CD14-positive monocyte (primary cell): ENCODE measurements around the gene GPR161. TPM values are rescaled to one million over a fixed set of nuclear protein-coding genes. Genes with fewer than 3 reads are reported as not detected.

ENCODE experiments used
- DNase-seq, 3 donors: peaks; one replicate each; pipeline ENCODE4 v3.0.0-alpha.2; 2011 to 2022
- H2AFZ ChIP-seq: 2 replicates; pipeline ENCODE4 v1.6.0; 2012; ENCODE audit warnings: mild to moderate bottlenecking, low read depth, low read length, inconsistent platforms; ENCODE audit not compliant: insufficient read depth, poor library complexity, severe bottlenecking
- H3K27ac ChIP-seq, 2 donors: 1 replicate in 1 of 2; 2 replicates in 1 of 2; pipeline ENCODE4 v1.5.1; 2012 to 2013; ENCODE audit warnings: low read length in 2 of 2, control low read depth in 1 of 2, inconsistent platforms in 1 of 2, low read depth in 1 of 2, mild to moderate bottlenecking in 1 of 2
- H3K27me3 ChIP-seq, 2 donors: one replicate each; pipeline versions ENCODE4 v1.6.0 to v1.6.1; 2011 to 2013; ENCODE audit warnings: low read length in 2 of 2; ENCODE audit not compliant: control insufficient read depth in 2 of 2, insufficient read depth in 2 of 2
- H3K36me3 ChIP-seq, 2 donors: replicated peaks in 1 of 2; 1 replicate in 1 of 2; 2 replicates in 1 of 2; pipeline versions ENCODE4 v1.5.1 to v1.6.1; 2012 to 2013; ENCODE audit warnings: low read length in 2 of 2, control low read depth in 1 of 2, inconsistent platforms in 1 of 2, mild to moderate bottlenecking in 1 of 2; ENCODE audit not compliant: insufficient read depth in 2 of 2, control insufficient read depth in 1 of 2
- H3K4me1 ChIP-seq, 2 donors: 1 replicate in 1 of 2; 2 replicates in 1 of 2; pipeline versions ENCODE4 v1.5.1 to v1.6.1; 2012 to 2013; ENCODE audit warnings: low read length in 2 of 2, control low read depth in 1 of 2, inconsistent platforms in 1 of 2, mild to moderate bottlenecking in 1 of 2, moderate library complexity in 1 of 2; ENCODE audit not compliant: insufficient read depth in 2 of 2, control insufficient read depth in 1 of 2
- H3K4me2 ChIP-seq: replicated peaks from 2 replicates; pipeline ENCODE3; 2012; ENCODE audit warnings: low read length, moderate library complexity, mild to moderate bottlenecking; ENCODE audit not compliant: poor library complexity, severe bottlenecking; ENCODE audit errors: extremely low read depth
- H3K4me3 ChIP-seq, 3 experiments: fragments of 200-600 bp in 1 of 3; sonication (generic) in 1 of 3; replicated peaks in 1 of 3; 1 replicate in 2 of 3; 2 replicates in 1 of 3; pipeline ENCODE4 v1.5.1; 2011 to 2013; ENCODE audit warnings: low read length in 3 of 3, mild to moderate bottlenecking in 3 of 3, control low read depth in 2 of 3, low read depth in 2 of 3, inconsistent platforms in 1 of 3, moderate library complexity in 1 of 3
- H3K79me2 ChIP-seq: 2 replicates; pipeline ENCODE4 v1.6.0; 2012; ENCODE audit warnings: mild to moderate bottlenecking, control low read depth, inconsistent platforms, low read length, moderate library complexity; ENCODE audit not compliant: insufficient read depth
- H3K9ac ChIP-seq: 2 replicates; pipeline ENCODE4 v1.6.0; 2017; ENCODE audit warnings: low read length, mild to moderate bottlenecking; ENCODE audit not compliant: insufficient read depth, poor library complexity, severe bottlenecking
- H3K9me3 ChIP-seq, 2 donors: replicated peaks in 1 of 2; 1 replicate in 1 of 2; 2 replicates in 1 of 2; pipeline versions ENCODE4 v1.5.1 to v1.6.1; 2012 to 2013; ENCODE audit warnings: low read length in 2 of 2, control low read depth in 1 of 2; ENCODE audit not compliant: control insufficient read depth in 1 of 2, insufficient read depth in 1 of 2
- H4K20me1 ChIP-seq: 2 replicates; pipeline ENCODE4 v1.6.0; 2012; ENCODE audit warnings: mild to moderate bottlenecking, low read length, control low read depth, moderate library complexity; ENCODE audit not compliant: insufficient read depth
- H3K27ac Mint-ChIP-seq, 7 donors: one replicate each; pipeline ENCODE4 v1.8.0; 2020; ENCODE audit warnings: mild to moderate bottlenecking in 7 of 7, mixed read lengths in 7 of 7, moderate library complexity in 6 of 7, inconsistent platforms in 2 of 7
- H3K27me3 Mint-ChIP-seq, 3 donors: one replicate each; pipeline ENCODE4 v1.8.0; 2021 to 2022; ENCODE audit warnings: low read depth in 3 of 3, mild to moderate bottlenecking in 3 of 3, mixed read lengths in 3 of 3, moderate library complexity in 3 of 3, inconsistent platforms in 1 of 3
- H3K36me3 Mint-ChIP-seq, 2 donors: one replicate each; pipeline ENCODE4 v1.8.0; 2020; ENCODE audit warnings: mixed read lengths in 2 of 2, inconsistent platforms in 1 of 2, mild to moderate bottlenecking in 1 of 2
- H3K4me1 Mint-ChIP-seq: one replicate; pipeline ENCODE4 v1.8.0; 2020; ENCODE audit warnings: mild to moderate bottlenecking, mixed read lengths
- H3K4me3 Mint-ChIP-seq, 2 donors: one replicate each; pipeline ENCODE4 v1.8.0; 2020; ENCODE audit warnings: mild to moderate bottlenecking in 2 of 2, mixed read lengths in 2 of 2, moderate library complexity in 1 of 2
- H3K9me3 Mint-ChIP-seq, 7 donors: one replicate each; pipeline ENCODE4 v1.8.0; 2020 to 2022; ENCODE audit warnings: mixed read lengths in 7 of 7, mild to moderate bottlenecking in 6 of 7, moderate library complexity in 6 of 7, inconsistent platforms in 2 of 7
- WGBS: methylation state at CpG from one replicate; pipeline ENCODE4 v1.1.5; 2013; ENCODE audit warnings: missing lambda C conversion rate; ENCODE audit not compliant: insufficient coverage; 5-methylcytosine and 5-hydroxymethylcytosine counted together
- intact Hi-C, 2 donors: fragments of 100-400 bp; cut with micrococcal nuclease; formaldehyde crosslinking; loops; one replicate each; pipeline versions ENCODE4 v1.15.0 to v1.15.1; 2023
- polyA plus RNA-seq, 3 donors: library from polyadenylated mRNA; depleted of rRNA in 1 of 3; unstranded in 2 of 3; stranded (reverse) in 1 of 3; fragments of 300-500 nt in 2 of 3; fragments of >200 nt in 1 of 3; fragmentation: Illumina TruSeq in 2 of 3; gene quantifications; 1 replicate in 2 of 3; 2 replicates in 1 of 3; pipeline ENCODE4 v1.2.3, GENCODE V29; 2012 to 2021
- TF ChIP-seq, protein P1 (sequence below): fragments of 200-600 bp; IDR thresholded peaks from one replicate; pipeline ENCODE4 v1.8.0; 2022; ENCODE audit warnings: antibody characterized with exemption, mild to moderate bottlenecking

Gene GPR161
- polyA plus RNA-seq, 3 donors = 0.65 TPM; not detected in 2

GRCh38 chr1:168050880-168051279 lies 85.8 kb downstream of the GPR161 start:
- no peak overlapping the region for H3K4me3 Mint-ChIP-seq
- Histone ChIP-seq H3K9ac (no peak overlapping the region), H3K36me3 (peaks cover 3 to 47% of the 10 kb centered on the region in 2 donors), H2AFZ (no peak overlapping the region), H3K9me3 (no peaks in the 10 kb centered on the region), H3K4me1 (peaks cover 6 to 8% of the 10 kb centered on the region in 2 donors), H3K79me2 (no peaks in the 10 kb centered on the region), H4K20me1 (no peaks in the 10 kb centered on the region), H3K4me2 (no peak overlapping the region), H3K27me3 (no peaks in the 10 kb centered on the region), H3K4me3 (no peak overlapping the region), H3K27ac (no peak overlapping the region)
- peaks cover 10 to 12% of the 10 kb centered on the region in 2 donors for H3K36me3 Mint-ChIP-seq
- DNase-seq = no peak
- H3K27me3 Mint-ChIP-seq = no peaks in the 10 kb centered on the region
- H3K27ac Mint-ChIP-seq = no peak overlapping the region
- peaks cover 8% of the 10 kb centered on the region for H3K4me1 Mint-ChIP-seq
- WGBS = no CpG with 5 or more reads among the region's 1 CpG
- TF ChIP-seq, protein P1, sequence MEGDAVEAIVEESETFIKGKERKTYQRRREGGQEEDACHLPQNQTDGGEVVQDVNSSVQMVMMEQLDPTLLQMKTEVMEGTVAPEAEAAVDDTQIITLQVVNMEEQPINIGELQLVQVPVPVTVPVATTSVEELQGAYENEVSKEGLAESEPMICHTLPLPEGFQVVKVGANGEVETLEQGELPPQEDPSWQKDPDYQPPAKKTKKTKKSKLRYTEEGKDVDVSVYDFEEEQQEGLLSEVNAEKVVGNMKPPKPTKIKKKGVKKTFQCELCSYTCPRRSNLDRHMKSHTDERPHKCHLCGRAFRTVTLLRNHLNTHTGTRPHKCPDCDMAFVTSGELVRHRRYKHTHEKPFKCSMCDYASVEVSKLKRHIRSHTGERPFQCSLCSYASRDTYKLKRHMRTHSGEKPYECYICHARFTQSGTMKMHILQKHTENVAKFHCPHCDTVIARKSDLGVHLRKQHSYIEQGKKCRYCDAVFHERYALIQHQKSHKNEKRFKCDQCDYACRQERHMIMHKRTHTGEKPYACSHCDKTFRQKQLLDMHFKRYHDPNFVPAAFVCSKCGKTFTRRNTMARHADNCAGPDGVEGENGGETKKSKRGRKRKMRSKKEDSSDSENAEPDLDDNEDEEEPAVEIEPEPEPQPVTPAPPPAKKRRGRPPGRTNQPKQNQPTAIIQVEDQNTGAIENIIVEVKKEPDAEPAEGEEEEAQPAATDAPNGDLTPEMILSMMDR = no peak
- H3K9me3 Mint-ChIP-seq = peaks cover 0 to 3% (median 0%) of the 10 kb centered on the region in 7 donors
- intact Hi-C loops = no loop called here

GRCh38 chr1:168050307-168050706 lies 86.4 kb downstream of the GPR161 start:
- Mint-ChIP-seq H3K4me1 (peaks cover 8% of the 10 kb centered on the region), H3K36me3 (peaks cover 12% of the 10 kb centered on the region in 2 donors), H3K27me3 (no peaks in the 10 kb centered on the region), H3K4me3 (no peak overlapping the region), H3K9me3 (no peaks in the 10 kb centered on the region), H3K27ac (no peak overlapping the region)
- Histone ChIP-seq H3K27me3 (no peaks in the 10 kb centered on the region), H2AFZ (no peak overlapping the region), H3K9me3 (no peaks in the 10 kb centered on the region), H4K20me1 (no peaks in the 10 kb centered on the region), H3K9ac (no peak overlapping the region), H3K79me2 (no peaks in the 10 kb centered on the region), H3K27ac (no peak overlapping the region), H3K4me3 (no peak overlapping the region), H3K4me1 (peaks cover 6 to 8% of the 10 kb centered on the region in 2 donors), H3K36me3 (peaks cover 5 to 53% of the 10 kb centered on the region in 2 donors), H3K4me2 (no peak overlapping the region)
- no CpG with 5 or more reads among the region's 1 CpG for WGBS
- no peak for DNase-seq
- intact Hi-C loops = no loop called here
- TF ChIP-seq, protein P1 = no peak
